Stimulated activated CD4-positive, alpha-beta T cell treated with anti-CD3 and anti-CD28 coated beads, Interleukin-2, amount 100 ng/mL, for 24 hours (primary cell): ENCODE data around the gene CASP10.
"Not testable (repeated sequence)": the region's sequence is repeated elsewhere in the genome, so short reads cannot be mapped to it uniquely, and the experiment has no call there.

Experiments
- DNase-seq, 2 donors: peaks; one replicate each; pipeline ENCODE4 v3.0.0-alpha.2; 2020

CASP10 gene, protein sequence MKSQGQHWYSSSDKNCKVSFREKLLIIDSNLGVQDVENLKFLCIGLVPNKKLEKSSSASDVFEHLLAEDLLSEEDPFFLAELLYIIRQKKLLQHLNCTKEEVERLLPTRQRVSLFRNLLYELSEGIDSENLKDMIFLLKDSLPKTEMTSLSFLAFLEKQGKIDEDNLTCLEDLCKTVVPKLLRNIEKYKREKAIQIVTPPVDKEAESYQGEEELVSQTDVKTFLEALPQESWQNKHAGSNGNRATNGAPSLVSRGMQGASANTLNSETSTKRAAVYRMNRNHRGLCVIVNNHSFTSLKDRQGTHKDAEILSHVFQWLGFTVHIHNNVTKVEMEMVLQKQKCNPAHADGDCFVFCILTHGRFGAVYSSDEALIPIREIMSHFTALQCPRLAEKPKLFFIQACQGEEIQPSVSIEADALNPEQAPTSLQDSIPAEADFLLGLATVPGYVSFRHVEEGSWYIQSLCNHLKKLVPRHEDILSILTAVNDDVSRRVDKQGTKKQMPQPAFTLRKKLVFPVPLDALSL

DNA sequence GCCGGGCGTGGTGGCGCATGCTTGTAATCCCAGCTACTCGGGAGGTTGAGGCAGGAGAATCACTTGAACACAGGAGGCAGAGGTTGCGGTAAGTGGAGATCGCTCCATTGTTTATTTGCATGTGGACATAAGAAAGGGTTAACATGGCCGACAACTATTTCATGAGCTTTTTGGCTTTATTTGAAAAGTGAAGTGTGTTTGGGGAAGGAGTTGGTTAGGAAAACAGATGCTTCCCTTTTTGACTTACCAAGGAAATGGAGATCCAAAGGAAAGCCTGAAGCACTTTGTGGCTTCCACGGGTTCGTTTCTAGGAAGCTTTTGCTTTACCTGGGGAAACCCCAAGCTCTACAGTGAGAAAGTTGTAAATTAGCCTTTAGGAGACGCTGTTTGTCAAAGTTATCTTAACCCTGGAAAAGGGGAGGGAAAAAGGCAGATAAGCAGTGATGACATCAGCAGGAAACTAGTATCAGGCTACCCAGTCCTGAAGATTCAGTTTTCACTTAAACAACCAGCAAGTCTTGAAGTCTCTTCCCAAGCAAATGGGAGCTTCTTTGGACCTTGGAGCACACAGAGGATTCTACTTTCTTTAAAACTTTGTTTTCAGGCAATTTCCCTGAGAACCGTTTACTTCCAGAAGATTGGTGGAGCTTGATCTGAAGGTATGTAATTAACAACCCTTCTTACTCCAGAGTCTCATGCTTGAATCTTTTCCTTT lies at the start of gene CASP10:
CASP10 (plus strand) TSS at position 492 of the 715 bp plus-strand sequence. CDS start 2,637 bp downstream, outside the sequence.
- DNase-seq: no peak

DNA sequence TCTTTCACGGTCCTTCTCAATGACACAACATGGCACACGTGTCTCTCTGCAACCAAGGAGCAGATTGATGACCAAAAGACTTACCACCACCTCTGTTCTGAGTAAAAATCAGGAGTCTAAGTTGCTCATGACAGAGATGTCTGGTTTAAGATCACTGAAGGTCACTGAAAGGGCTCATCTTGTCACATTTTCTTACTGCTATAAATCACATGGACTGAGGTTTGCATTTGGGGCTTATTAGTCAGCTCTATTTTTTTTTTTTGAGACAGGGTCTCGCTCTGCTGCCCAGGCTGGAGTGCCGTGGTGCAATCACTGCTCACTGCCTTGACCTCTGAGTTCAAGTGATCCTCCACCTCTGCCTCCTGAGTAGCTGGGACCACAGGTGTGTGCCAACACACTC lies 47.6 kb upstream of the CASP10 start:
- DNase-seq: no peak

DNA sequence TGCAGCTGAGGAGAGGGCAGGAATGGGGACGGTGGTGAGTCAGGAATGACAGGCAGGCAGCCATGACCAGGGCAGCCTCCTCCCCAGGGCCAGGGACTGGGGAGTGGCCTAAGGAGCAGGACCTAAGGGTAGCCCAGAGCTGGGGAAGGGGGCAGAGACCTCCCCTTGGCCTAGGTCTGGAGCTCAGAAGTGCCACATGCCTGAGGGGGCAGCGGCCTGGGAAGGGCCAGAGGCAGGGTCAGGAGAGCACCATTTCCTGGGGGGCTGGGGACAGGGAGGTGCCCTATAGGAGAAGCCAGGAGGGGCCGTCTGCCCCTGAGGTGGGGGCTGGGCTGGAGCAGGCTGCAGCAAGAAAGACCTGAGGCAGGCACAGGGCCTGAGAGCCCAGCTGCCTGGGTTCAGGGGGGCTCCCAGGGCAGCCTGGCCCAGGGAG lies 46.0 kb upstream of the CASP10 start:
- no peak for DNase-seq

DNA sequence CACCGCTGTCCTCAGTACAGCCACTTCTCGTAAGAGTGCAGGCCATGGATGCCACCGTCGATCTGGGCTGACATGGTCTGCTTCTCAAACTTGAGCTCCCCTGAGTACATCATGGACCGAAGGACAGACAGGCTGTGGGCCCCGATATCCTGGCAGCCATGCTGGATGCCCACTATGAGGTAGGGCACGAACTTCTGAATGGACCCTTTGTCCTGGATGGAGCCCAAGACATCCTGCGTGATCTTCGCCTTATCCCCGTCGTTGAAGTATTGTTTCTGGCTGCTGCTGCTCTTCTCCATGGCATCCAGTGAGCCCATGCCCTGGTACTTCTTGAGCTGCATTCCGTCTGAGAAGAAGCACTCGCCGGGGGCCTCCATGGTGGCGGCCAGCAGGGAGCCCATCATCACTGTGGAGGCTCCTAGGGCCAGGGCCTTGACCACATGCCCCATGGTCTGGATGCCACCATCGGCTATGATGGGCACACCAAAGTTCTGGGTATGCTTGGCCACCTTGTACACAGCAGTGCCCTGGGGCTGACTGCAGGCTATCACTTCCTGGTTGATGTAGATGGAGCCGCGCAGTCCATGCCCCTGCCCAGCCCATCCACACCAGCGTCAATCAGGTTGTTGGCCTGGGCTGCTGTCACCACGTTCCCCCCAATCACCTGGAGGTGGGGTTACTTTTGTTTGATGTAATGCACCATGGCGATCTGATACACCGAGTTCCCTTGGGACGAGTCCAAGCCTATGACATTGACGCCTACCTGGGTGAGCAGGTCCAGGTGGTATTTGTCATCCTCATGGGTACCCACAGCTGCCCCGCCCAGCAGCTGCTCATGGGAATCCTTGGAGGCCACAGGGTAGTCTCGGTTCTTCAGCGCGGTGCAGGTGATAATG lies 45.2 kb upstream of the CASP10 start:
- DNase-seq: no peak

DNA sequence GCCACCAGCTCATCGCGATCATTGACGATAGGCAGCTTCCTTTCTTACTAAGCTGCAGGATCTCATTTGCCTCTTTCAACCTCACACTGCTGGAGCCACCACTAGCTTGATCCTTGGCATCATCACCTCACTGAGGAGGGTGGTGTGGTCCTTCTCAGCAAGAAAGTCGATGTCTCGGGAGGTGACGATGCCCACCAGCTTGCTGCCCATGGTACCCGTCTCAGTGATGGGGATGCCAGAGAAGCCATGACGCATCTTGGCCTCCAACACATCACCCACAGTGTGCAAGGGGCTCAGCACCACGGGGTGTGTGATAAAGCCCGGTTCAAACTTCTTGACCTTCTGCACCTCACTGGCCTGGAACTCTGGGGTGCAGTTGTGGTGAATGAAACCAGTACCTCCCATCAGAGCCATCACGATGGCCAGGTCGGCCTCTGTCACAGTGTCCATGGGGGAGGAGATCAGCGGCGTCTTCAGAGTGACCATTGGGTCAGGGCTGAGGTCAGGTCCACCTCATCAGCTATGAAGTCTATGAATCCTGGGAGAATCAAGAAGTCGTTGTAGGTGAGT lies 44.5 kb upstream of the CASP10 start:
- no peak for DNase-seq

DNA sequence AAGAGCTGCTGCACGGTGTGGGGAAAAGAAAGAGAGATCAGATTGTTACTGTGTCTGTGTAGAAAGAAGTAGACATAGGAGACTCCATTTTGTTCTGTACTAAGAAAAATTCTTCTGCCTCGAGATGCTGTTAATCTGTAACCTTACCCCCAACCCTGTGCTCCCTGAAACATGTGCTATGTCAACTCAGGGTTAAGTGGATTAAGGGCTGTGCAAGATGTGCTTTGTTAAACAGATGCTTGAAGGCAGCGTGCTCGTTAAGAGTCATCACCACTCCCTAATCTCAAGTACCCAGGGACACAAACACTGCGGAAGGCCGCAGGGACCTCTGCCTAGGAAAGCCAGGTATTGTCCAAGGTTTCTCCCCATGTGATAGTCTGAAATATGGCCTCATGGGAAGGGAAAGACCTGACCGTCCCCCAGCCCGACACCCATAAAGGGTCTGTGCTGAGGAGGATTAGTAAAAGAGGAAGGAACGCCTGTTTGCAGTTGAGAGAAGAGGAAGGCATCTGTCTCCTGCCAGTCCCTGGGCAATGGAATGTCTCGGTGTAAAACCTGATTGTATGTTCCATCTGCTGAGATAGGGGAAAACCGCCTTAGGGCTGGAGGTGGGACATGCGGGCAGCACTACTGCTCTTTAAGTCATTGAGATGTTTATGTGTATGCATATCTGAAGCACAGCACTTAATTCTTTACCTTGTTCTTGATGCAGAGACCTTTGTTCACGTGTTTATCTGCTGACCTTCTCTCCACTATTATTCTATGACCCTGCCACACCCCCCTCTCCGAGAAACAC lies 43.8 kb upstream of the CASP10 start:
- DNase-seq: not testable (repeated sequence)

DNA sequence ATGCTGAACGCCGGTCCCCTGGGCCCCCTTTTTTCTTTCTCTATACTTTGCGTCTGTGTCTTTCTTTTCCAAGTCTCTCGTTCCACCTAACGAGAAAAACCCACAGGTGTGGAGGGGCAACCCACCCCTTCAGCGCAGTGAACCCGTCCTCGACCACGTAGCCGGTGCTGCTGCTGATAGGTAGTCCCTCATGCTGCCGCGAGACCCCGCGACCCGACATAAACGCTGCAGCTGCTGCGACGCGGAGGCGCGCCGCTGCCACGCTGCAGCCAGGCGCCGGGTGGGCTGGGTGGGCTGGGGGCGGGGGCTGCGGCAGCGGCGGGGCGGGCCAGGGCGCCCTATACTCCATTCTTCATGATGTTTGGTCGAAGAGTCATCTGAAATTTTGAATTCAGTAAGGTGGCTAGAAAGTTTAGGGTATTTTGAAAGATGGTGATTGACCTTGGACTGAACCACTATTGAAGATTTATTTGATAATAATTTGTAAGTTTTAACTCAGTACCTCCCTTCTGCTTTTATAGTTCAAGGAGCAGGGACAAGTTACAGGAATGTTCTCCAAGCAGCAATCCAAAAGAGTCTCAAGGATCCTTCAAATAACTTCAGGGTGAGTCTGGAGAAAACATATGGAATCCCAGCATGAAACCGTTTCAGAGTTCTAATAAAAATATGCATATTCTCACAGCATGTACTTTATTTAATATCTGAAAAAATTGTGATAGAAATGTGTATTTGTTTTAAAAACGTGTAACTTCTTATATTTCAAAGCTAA lies 42.9 kb upstream of the CASP10 start:
- no peak for DNase-seq

DNA sequence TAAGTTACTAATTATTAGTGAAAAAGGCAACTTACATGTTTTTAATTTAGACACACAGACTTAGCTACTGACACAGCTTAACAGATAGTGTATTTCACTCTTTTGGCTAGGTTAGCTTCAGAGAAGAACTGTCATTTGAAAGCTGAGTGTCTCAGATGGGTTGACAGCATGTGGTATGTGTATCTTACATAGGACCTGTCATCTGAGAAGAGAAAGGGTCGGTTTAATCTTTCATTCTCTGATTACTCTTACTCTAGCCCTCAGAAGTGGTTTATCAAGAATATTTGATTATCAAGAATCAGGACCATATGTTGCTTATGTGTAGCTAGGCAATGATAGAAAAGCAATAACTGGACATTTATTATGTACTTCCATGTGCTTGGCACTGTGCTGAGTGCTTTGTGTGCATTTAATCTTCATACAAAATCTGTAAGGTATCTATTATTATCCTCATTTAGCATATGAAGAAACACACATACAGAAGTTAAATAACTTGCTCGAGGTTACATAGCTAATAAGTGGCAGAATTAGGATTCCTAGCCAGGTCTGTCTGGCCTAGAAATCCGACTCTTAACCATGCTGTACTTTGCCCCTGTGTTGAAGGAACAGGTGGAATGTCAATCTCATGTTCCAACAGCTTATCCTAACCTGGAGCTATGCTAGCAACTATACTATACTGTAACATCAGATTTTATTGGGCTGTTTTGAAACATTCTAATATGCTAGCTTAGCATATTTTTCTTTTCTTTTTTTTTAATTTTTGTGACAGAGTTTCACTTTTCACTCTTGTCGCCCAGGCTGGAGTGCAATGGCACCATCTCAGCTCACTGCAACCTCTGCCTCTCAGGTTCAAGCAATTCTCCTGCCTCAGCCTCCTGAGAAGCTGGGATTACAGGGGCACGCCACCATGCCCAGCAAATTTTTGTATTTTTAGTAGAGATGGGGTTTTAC lies 38.6 kb upstream of the CASP10 start:
- DNase-seq: no peak

DNA sequence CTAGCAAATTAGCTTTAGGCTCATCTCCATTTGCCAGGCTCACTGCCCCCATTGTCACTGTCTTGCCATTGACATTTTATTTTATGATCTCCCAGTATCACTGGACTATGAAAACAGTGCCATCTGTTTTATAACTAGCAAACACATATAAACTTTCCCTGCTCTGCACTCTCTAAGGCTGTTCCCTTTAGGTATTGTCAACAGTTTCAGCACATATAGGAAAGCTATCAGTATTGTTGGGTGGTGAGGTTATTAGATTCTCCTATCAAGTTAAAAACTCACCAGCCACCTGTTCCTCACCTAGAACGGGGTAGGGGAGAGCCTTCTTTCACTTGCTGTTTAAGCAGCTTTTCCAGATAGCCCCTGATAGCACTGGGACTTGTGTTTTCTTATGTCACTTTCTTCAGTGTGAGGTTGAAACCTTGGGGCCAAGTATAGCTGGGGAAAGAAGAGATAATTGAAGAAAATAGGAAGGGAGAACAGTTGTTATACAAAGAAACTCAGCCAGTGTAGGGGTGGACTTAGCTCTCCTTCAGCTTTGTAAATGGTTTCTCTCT lies 34.4 kb upstream of the CASP10 start:
- DNase-seq: no peak

DNA sequence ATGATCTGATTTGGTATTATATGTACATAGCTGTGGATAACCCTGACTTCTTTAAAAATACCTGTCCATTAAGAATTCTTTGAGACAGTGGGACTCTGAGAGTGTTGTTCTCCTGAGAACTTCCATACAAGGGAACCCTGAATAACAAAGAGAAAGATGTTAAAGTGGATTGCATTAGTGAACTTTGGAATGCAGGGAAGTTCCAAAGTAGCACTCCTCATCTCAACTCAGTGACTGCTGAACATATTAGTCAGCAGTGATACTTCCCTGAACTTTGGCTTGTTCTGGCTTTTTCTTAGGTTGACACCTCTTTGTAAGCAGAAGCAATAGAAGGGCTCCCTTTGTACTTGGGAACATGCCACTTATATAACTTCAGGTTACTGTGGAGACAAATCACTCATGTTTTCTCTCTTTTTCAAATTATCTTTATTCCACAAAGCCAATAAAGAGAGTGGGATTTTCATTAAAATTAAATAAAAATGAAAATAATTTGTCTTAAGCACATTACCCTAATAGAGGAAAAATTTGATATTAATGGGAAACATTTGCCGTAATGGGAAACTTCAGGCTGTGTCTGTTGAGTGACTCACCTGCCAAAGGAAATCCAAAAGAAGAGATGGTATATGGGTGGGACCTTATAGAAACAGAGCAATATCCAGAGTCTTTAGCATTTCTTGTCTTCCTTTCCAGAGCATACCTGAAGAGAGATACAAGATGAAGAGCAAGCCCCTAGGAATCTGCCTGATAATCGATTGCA lies 33.7 kb upstream of the CASP10 start:
- DNase-seq: no peak

DNA sequence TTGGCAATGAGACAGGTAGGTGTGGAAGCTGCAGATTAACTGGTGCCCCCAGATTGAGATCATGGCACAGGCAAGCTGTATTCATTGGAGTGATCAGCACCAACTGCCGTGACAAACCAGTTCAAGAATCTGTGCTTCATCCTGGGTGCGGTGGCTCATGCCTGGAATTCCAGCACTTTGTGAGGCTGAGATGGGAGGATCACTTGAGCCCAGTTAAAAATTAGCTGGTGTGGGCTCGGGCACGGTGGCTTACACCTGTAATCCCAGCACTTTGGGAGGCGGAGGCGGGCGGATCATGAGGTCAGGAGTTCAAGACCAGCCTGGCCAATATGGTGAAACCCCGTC lies 33.1 kb upstream of the CASP10 start:
- DNase-seq: not testable (repeated sequence)

DNA sequence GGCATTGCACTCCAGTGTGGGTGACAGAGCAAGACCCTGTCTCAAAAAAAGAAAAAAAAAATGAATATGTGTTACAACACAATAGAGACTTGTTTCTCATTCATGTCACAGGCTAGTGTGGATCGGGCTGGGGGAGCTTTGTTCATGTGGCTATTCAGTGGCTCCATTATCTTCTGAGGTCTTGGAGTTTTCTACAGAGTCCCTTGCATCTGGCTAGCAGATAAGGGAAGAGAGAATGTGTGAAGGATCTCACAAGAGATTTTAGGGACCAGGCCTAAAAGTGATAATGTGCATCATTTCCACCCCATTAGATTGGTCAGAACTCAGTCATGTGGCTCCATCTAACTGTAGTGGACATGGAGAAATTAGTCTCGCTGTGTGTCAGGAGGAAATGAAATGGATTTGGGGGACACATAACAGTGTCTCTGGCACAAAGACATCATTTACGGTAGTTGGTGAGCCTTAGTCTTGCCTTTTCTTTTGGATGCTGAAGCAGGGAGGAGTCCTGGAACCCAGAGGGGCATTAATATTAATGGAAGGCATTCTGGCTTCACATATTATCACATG lies 32.4 kb upstream of the CASP10 start:
- no peak for DNase-seq

DNA sequence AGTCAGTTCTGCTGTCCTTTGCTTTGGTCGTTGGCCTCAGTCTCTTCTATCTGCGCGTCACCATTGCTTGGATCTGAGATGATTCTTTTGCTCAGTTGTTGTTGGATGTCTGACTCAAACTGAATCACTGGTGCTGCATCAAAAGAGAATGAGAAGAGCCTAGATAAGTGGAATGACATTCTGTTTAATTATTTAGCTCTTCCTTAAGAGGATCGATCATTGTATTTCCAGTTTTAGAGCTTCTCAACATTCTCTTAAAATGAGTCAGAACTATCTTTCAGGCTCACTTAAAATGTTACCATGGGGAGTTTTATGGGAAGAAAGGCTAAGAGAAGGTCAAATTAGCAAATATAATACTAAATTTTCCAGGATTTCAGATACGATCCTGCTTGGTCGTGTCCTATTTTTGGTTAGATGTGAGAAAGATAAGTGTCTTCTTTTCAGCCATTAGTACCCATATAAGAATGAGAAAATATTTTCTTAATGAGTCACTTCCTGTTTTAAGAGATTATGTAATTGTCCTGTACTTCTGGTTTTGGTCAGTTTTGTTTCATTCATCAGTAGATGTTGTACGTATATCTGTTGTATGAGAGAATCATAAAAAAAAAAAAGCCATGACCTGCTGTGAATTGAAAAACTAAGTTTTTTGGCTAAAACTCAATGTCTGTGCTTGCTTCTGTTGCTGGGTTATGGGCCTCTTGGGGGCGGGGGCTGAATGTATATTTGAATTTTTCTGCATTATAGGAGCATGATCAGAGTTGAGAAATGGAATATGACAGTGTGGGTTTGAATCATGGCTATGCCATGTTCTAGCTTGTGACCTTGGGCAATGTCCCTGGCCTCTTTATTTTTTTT lies 31.6 kb upstream of the CASP10 start:
- DNase-seq: no peak

DNA sequence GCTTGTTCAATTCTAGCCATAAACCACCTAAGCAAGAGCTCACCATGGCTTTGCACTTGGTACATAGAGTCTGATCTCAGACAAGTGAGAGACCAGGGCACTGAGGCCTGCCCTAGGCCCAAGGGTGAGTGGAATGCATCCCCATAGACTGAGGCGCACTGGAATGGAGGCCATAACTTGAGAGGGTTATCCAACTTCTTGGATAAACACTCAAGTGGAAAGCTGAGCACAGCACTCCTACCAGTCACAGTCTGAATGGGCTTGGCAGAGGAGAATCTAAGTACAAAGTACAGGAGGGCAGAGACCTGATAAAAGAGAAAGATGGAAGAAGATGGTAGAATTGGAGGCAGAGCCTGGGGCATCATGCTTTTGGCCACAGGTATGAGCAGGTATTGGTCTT lies 30.4 kb upstream of the CASP10 start:
- DNase-seq: no peak

DNA sequence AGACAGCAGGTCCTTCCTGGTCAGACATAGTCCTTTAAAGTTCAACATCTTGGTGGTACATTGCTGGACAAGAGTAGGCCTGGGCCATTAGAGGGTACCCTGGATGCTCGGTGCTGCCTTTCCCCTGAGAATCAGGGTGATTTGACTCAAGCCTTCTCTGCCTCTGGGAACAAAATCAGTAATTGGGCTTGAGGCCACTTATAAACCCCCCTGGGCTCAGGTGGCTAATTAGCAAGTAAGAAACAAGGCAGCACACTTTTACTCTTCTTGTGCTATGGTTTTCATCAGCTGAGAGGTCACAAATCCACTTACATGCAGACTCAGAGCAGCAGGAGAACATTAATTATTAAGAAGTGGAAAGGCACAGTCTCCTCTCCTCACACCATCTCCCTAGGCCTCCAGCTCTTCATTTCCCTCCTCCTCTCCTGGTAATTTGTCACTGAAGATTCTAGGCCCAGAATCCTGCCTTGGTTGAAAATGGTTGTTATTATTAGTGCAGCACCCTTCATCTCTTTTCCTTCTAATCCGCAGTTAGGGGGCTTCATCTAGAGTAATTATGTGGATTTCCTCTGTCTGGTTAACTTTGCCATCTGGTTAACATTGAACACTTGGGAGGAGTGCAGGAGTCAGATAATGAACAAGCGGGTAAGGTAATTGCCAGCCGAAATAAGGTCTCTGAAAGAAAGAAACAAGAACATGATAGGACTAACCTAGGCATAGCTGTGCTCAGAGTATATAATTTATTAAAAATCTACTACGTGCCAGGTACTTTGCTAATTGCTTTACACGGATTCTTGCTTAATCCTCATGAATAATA lies 29.7 kb upstream of the CASP10 start:
- DNase-seq: no peak

DNA sequence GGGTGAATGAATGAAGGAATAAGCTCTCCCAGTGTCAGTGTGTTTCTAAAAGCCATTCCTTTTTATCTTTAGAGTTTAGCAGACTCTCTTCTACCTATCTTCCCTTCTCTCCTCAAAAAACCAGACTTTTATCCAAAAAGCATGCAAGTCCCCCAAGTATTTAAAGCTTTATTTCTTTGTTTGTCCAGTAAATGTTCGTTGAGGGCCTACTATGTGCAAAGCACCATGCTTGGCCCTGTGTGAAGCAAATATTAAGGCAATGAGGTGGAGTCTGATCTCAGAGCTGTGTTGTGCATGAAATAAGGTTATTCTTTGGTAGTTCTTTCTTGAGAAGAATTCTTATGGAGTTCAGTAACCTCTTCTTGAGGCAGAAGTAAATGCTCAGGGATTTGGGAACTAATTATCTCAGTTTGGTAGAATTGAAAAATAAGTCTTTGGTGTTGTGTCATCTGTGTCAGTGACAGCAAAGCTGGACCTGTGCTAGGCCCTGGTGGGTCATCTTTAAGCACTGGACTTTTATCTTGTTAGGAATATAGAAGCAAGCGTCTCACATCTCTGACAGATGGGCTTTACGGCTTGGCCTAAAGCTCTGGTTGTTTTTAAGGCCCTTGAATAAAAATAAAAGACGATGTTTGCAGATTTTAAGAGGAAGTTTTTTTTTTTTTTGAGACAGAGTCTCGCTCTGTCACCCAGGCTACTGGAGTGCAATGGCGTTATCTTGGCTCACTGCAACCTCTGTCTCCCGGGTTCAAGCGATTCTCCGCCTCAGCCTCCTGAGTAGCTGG lies 28.1 kb upstream of the CASP10 start:
- no peak for DNase-seq
